Mucosa of rectum (tissue), 2 donors: ENCODE data around the gene FXYD3.

ENCODE experiments used
- H3K27ac ChIP-seq, 2 donors: one replicate each; pipeline ENCODE4 v1.7.0; 2013; ENCODE audit warnings: inconsistent platforms in 2 of 2, low read depth in 2 of 2, low read length in 2 of 2
- H3K27me3 ChIP-seq, 2 donors: one replicate each; pipeline ENCODE4 v1.7.0; 2013; ENCODE audit warnings: low read length in 2 of 2; ENCODE audit not compliant: control insufficient read depth in 2 of 2, insufficient read depth in 2 of 2
- H3K36me3 ChIP-seq, 2 donors: one replicate each; pipeline ENCODE4 v1.7.0; 2013; ENCODE audit warnings: low read length in 2 of 2; ENCODE audit not compliant: control insufficient read depth in 2 of 2, insufficient read depth in 2 of 2
- H3K4me1 ChIP-seq, 2 donors: one replicate each; pipeline ENCODE4 v1.7.0; 2013; ENCODE audit warnings: low read length in 2 of 2, mild to moderate bottlenecking in 1 of 2; ENCODE audit not compliant: control insufficient read depth in 2 of 2, insufficient read depth in 2 of 2
- H3K4me3 ChIP-seq, 2 donors: one replicate each; pipeline ENCODE4 v1.7.0; 2013; ENCODE audit warnings: low read length in 2 of 2
- H3K9ac ChIP-seq, 2 donors: one replicate each; pipeline ENCODE4 v1.7.0; 2013; ENCODE audit warnings: low read length in 2 of 2, low read depth in 1 of 2, mild to moderate bottlenecking in 1 of 2
- H3K9me3 ChIP-seq, 2 donors: one replicate each; pipeline ENCODE4 v1.7.0; 2013; ENCODE audit warnings: low read length in 2 of 2; ENCODE audit not compliant: control insufficient read depth in 2 of 2
- donor health status: healthy.
- donor health status: Normal muscosa, but diverticular disease.

The FXYD3 gene

DNA sequence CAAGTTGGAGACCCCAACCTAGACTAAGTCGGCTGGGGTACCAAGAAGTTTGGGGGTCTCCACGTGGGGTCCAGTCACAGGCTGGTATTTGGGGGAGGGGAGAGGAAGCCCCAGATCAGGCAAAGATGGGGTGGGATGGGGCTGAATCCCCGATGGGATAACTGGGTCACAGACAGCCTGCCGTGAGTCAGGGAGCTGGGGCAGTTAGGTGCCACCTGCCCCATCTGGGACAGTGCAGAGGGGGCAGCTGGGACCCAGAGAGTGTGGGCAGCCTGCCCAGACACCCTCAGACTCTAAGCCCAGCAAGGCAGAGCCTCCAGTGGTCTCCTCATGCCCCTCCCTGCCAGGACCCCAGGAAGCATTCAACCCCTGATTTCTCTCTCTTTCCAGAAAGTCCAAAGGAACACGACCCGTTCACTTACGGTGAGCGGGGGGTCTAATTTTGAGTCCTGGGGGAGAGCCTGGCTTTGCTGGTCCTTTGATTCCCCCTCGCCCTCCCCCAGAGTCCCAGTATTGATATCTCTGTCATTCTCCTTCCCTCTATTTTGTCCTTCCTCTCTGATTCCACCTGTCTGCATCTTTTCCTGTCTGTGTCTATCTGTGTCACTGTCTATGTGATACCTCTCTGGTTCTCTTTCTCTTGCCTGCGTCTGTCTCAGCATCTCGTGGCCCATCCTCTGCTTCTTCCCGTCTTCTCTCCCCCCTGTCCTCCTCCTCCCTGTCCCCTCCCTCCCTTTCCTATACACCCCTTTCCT lies 24.8 kb downstream of the FXYD3 start:
- Histone ChIP-seq H3K27me3 (peaks cover 0 to 5% of the 10 kb centered on the region in 2 donors), H3K4me3 (peak overlapping the region; percentile 65 to 70), H3K36me3 (no peaks in the 10 kb centered on the region), H3K4me1 (peaks cover 27 to 40% of the 10 kb centered on the region in 2 donors), H3K9me3 (no peaks in the 10 kb centered on the region), H3K27ac (peak overlapping the region; percentile 63 to 71), H3K9ac (peak overlapping the region; percentile 56 to 74)

GRCh38 chr19:35140962-35141836 lies 25.6 kb downstream of the FXYD3 start:
- Histone ChIP-seq H3K27me3 (peaks cover 0 to 5% of the 10 kb centered on the region in 2 donors), H3K4me1 (peaks cover 25 to 33% of the 10 kb centered on the region in 2 donors), H3K36me3 (no peaks in the 10 kb centered on the region), H3K27ac (peak overlapping the region; percentile 63 to 71), H3K9me3 (no peaks in the 10 kb centered on the region), H3K4me3 (peak overlapping the region; percentile 65 to 70), H3K9ac (peak overlapping the region; percentile 56 to 74)

GRCh38 chr19:35141837-35142605 lies 26.4 kb downstream of the FXYD3 start:
- peaks cover 0 to 5% of the 10 kb centered on the region in 2 donors for H3K27me3 ChIP-seq
- no peak overlapping the region for H3K27ac ChIP-seq
- no peaks in the 10 kb centered on the region for H3K36me3 ChIP-seq
- peaks cover 20 to 26% of the 10 kb centered on the region in 2 donors for H3K4me1 ChIP-seq
- peak overlapping the region in 1 of 2 donors; percentile 34 for H3K9ac ChIP-seq
- no peaks in the 10 kb centered on the region for H3K9me3 ChIP-seq
- peak overlapping the region in 1 of 2 donors; percentile 32 for H3K4me3 ChIP-seq

DNA sequence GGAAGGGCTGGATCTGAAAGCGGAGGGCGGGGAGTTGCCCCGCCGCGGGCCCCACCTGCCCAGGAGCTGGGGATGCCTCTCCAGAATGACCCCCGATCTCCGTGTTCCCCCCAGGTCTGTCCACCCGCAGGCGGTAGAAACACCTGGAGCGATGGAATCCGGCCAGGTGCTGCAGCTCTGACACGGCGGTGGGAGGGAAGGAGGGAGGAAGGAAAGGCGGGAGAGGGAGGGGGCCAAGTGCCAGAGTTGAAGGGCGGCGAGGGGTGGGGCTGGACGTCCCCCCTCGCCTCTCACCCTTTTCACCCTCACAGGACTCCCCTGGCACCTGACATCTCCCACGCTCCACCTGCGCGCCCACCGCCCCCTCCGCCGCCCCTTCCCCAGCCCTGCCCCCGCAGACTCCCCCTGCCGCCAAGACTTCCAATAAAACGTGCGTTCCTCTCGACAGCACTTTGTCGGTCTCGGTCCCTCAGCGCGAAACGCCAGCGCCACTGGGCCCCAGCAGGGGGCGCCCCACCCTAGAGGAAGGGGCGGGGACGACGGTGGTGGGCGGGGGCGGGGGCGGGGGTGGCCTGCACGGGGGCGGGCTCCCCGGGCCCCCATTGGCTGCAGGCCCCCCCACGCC lies 27.1 kb downstream of the FXYD3 start:
- no peak overlapping the region for H3K27ac ChIP-seq
- H3K4me1 ChIP-seq: peaks cover 17 to 22% of the 10 kb centered on the region in 2 donors

GRCh38 chr19:35143231-35143715 lies 27.6 kb downstream of the FXYD3 start, which contains the start of gene FXYD7:
TSS of gene FXYD7 (plus strand) at chr19:35143255. CDS start at chr19:35143334, 79 bp downstream.
- H3K27me3 ChIP-seq: peaks cover 0 to 5% of the 10 kb centered on the region in 2 donors
- peak within 1 kb of the TSS in 1 of 2 donors; percentile 20 for H3K4me3 ChIP-seq
- no peaks in the 10 kb centered on the region for H3K9me3 ChIP-seq
- no peak within 1 kb of the TSS for H3K27ac ChIP-seq
- peak within 1 kb of the TSS in 1 of 2 donors; percentile 34 for H3K9ac ChIP-seq
- no peaks in the 10 kb centered on the region for H3K36me3 ChIP-seq
- H3K4me1 ChIP-seq: peaks cover 17 to 22% of the 10 kb centered on the region in 2 donors

More for the DNA sequence above, 27.1 kb downstream of the FXYD3 start:
- Histone ChIP-seq H3K36me3 (no peaks in the 10 kb centered on the region), H3K4me3 (no peak overlapping the region), H3K27me3 (peaks cover 0 to 5% of the 10 kb centered on the region in 2 donors), H3K9ac (peak overlapping the region in 1 of 2 donors; percentile 34), H3K9me3 (no peaks in the 10 kb centered on the region)

DNA sequence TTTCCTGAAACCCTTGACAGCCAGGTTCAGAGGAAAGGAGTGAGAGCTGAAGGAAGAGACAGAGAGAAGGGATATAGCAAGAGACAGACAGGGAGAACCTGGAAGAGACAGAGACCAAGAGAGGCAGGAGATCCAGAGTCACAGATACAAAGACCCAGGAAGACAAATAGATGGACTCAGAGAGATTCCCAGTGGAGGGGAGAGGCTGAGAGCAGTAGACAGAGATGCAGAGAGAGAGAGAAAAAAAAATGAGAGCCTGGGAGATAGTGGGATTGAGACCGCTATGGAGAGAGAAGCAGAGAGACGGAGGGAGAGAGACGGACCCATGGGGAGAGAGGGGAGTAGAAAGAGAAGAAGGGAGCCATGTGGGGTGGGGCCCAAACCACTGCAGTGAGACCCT lies 28.2 kb downstream of the FXYD3 start:
- H3K27ac ChIP-seq: no peak overlapping the region
- H3K27me3 ChIP-seq: peaks cover 0 to 5% of the 10 kb centered on the region in 2 donors
- H3K9me3 ChIP-seq: no peaks in the 10 kb centered on the region
- H3K36me3 ChIP-seq: no peaks in the 10 kb centered on the region
- H3K4me3 ChIP-seq: no peak overlapping the region
- no peak overlapping the region for H3K9ac ChIP-seq
- H3K4me1 ChIP-seq: peaks cover 17 to 22% of the 10 kb centered on the region in 2 donors

- Histone ChIP-seq H3K4me3 (no peak overlapping the region), H3K9ac (no peak overlapping the region), H3K27me3 (peaks cover 0 to 5% of the 10 kb centered on the region in 2 donors)
These were observed 28.6 kb downstream of the FXYD3 start for GRCh38 chr19:35144259-35144599.

GRCh38 chr19:35144600-35145436 lies 29.2 kb downstream of the FXYD3 start:
- Histone ChIP-seq H3K27me3 (peaks cover 0 to 5% of the 10 kb centered on the region in 2 donors), H3K9me3 (no peaks in the 10 kb centered on the region), H3K9ac (no peak overlapping the region), H3K4me3 (no peak overlapping the region), H3K36me3 (no peaks in the 10 kb centered on the region), H3K27ac (no peak overlapping the region), H3K4me1 (peaks cover 17% of the 10 kb centered on the region in 2 donors)

More at GRCh38 chr19:35144259-35144599, 28.6 kb downstream of the FXYD3 start:
- Histone ChIP-seq H3K27ac (no peak overlapping the region), H3K36me3 (no peaks in the 10 kb centered on the region), H3K4me1 (peaks cover 17 to 22% of the 10 kb centered on the region in 2 donors), H3K9me3 (no peaks in the 10 kb centered on the region)
